ENCODE measurements around the gene AMELY. TPM values are rescaled to one million over a fixed set of nuclear protein-coding genes. Genes with fewer than 3 reads are reported as not detected.

The AMELY gene
- total RNA-seq, 1 donor from 2014 or later = not detected

DNA sequence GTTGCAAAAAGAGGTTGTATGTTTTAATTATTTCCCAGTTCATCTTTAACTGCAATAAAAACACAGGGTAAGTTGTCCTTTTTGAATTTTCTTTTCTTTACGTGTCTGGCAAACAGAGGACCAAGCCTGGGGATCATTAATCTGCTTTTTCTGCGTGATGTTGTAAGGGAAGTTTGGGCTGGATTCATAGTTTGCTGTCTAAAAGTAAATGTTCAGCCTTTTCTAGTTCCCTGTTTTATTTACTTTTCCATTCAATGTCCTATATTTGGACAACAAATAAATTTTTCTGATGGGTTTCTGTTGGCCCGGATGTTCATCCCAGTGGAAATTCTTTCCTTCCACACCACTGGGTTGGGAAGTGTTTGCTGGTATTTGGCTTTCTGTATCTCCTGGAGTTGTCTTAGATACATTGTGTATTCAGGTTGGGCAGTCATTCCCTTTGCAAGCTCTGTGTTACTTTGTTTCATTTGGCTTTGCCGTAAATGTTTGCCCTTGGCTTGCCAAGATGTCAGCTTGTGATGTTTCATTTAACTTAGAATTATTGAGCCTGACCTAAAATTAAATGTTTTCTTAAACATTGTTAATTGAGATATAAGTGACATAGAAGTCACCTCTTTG, 20.3 kb upstream of the AMELY start:
- Histone ChIP-seq H3K36me3 (ENCODE audit: control insufficient read depth, insufficient read depth, low read length) (no peaks in the 10 kb centered on the region), H3K4me3 (ENCODE audit: low read depth, low read length) (no peak overlapping the region), H3K27me3 (ENCODE audit: control insufficient read depth, insufficient read depth, low read length) (no peaks in the 10 kb centered on the region)
- TF ChIP-seq, protein P1, sequence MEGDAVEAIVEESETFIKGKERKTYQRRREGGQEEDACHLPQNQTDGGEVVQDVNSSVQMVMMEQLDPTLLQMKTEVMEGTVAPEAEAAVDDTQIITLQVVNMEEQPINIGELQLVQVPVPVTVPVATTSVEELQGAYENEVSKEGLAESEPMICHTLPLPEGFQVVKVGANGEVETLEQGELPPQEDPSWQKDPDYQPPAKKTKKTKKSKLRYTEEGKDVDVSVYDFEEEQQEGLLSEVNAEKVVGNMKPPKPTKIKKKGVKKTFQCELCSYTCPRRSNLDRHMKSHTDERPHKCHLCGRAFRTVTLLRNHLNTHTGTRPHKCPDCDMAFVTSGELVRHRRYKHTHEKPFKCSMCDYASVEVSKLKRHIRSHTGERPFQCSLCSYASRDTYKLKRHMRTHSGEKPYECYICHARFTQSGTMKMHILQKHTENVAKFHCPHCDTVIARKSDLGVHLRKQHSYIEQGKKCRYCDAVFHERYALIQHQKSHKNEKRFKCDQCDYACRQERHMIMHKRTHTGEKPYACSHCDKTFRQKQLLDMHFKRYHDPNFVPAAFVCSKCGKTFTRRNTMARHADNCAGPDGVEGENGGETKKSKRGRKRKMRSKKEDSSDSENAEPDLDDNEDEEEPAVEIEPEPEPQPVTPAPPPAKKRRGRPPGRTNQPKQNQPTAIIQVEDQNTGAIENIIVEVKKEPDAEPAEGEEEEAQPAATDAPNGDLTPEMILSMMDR (IDR thresholded peaks at IDR 0.05; ENCODE audit: insufficient read depth, low read length, poor library complexity, severe bottlenecking) = no peak
- DNase-seq (ENCODE audit: low read depth) = no peak

DNA sequence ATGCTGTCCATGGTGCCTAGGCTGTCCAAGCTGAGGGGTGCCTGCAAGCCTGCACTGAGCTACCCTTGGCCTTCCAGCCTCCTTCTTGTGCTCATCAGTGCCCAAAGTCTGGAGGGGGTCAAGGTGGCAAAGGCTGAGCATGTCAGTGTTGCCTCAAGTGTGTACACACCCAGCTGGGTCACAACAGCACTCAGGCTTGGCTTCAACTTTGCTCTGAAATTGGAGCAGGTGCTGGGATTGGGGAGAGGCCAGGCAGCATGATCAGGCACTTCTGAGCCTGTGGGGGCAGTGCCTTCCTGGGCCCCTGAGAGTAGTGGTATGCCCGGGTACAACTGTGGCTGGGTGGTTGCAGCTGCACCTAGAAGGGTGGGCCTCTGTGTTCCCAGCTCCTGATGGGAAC, 17.7 kb upstream of the AMELY start:
- DNase-seq (ENCODE audit: low read depth) = no peak
- Histone ChIP-seq H3K36me3 (ENCODE audit: control insufficient read depth, insufficient read depth, low read length) (no peaks in the 10 kb centered on the region), H3K4me3 (ENCODE audit: low read depth, low read length) (no peak overlapping the region), H3K27me3 (ENCODE audit: control insufficient read depth, insufficient read depth, low read length) (no peaks in the 10 kb centered on the region)
- TF ChIP-seq, protein P1 (IDR thresholded peaks at IDR 0.05; ENCODE audit: insufficient read depth, low read length, poor library complexity, severe bottlenecking) = no peak

DNA sequence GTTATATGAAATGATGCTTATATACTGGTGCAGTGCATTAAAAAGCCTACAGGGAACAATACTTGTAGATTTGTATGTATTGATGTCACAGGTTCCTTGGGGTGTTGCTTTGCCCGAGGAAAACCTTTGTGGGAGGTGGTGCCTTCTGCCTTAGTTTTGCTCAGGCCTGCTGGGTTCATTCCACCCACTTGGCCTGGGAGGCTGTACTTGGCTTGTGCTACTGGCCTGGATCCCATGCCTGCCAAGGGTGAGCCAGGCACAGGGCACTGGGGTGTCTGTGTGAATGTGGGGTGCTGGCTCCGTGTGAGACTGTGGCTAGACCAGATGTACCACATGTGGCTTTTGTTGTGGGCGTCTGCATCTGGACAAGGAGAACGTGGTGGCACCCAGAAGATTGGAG, 16.7 kb upstream of the AMELY start:
- no peak for DNase-seq (ENCODE audit: low read depth)
- Histone ChIP-seq H3K27me3 (ENCODE audit: control insufficient read depth, insufficient read depth, low read length) (no peaks in the 10 kb centered on the region), H3K4me3 (ENCODE audit: low read depth, low read length) (no peak overlapping the region), H3K36me3 (ENCODE audit: control insufficient read depth, insufficient read depth, low read length) (no peaks in the 10 kb centered on the region)
- TF ChIP-seq, protein P1 (IDR thresholded peaks at IDR 0.05; ENCODE audit: insufficient read depth, low read length, poor library complexity, severe bottlenecking) = no peak

DNA sequence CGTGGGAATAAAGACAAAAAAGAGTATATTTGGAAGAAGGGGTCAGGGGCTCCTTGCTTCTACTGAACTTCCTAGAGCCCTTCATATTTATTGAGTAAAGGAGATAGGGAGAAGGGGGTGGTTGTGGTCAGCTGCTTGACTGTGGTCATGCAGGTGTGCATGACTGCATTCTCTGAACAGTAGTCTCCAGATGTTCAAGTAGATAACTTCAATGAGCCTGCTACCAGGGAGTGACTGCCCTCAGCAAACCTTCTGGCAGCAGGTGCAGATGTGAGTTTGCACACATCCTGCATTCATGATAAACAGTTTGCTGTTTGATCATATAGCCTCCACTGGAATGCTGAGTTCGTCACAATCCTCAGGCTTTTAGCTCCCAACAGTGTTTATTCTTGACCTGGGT, 9.5 kb upstream of the AMELY start:
- TF ChIP-seq, protein P1 (IDR thresholded peaks at IDR 0.05; ENCODE audit: insufficient read depth, low read length, poor library complexity, severe bottlenecking) = no peak
- Histone ChIP-seq H3K4me3 (ENCODE audit: low read depth, low read length) (no peak overlapping the region), H3K27me3 (ENCODE audit: control insufficient read depth, insufficient read depth, low read length) (no peaks in the 10 kb centered on the region), H3K36me3 (ENCODE audit: control insufficient read depth, insufficient read depth, low read length) (no peaks in the 10 kb centered on the region)
- no peak for DNase-seq (ENCODE audit: low read depth)

DNA sequence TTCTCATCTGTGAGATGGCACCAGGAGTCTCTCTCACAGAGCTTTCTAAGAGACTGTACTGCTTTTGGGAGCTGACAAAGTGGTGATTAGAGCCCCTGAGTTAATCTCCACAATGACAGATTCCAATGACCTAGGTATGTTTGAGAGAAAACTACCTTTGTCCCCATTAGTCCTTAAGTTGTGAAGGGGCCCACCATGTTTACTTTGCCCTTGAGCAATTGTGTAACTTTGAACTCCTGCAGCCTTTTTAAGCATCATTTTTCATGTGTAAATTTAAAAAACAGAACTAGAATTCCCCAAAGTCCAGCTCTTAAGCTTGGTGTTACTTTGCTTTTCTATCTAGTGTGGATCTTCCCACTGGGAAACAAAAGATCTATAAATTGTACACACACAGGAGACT, 1.8 kb upstream of the AMELY start:
- TF ChIP-seq, protein P1 (IDR thresholded peaks at IDR 0.05; ENCODE audit: insufficient read depth, low read length, poor library complexity, severe bottlenecking) = no peak
- H3K27me3 ChIP-seq (ENCODE audit: control insufficient read depth, insufficient read depth, low read length) = no peaks in the 10 kb centered on the region
- H3K36me3 ChIP-seq (ENCODE audit: control insufficient read depth, insufficient read depth, low read length) = no peaks in the 10 kb centered on the region
- no peak overlapping the region for H3K4me3 ChIP-seq (ENCODE audit: low read depth, low read length)
- DNase-seq (ENCODE audit: low read depth) = no peak
